IPS DF 6.9 (cell line): ENCODE results near the gene DBN1.

Experiments
- DNase-seq: peaks from one replicate; pipeline ENCODE4 v3.0.0-alpha.2; 2013; ENCODE audit warnings: low read depth, low spot score
- H3K27ac ChIP-seq: one replicate; pipeline ENCODE4 v1.5.1; 2013; ENCODE audit warnings: low read length, control low read depth
- H3K27me3 ChIP-seq: 2 replicates; pipeline ENCODE4 v1.6.1; 2013; ENCODE audit warnings: mild to moderate bottlenecking, low read length; ENCODE audit not compliant: control insufficient read depth, insufficient read depth
- H3K36me3 ChIP-seq: 2 replicates; pipeline ENCODE4 v1.6.1; 2013; ENCODE audit warnings: low read length; ENCODE audit not compliant: control insufficient read depth, insufficient read depth
- H3K4me1 ChIP-seq: 2 replicates; pipeline ENCODE4 v1.6.1; 2013; ENCODE audit warnings: low read length; ENCODE audit not compliant: control insufficient read depth, insufficient read depth
- H3K4me3 ChIP-seq: 2 replicates; pipeline ENCODE4 v1.5.1; 2013; ENCODE audit warnings: mild to moderate bottlenecking, low read length
- H3K9me3 ChIP-seq: 2 replicates; pipeline ENCODE4 v1.6.1; 2013; ENCODE audit warnings: low read length, inconsistent platforms; ENCODE audit not compliant: control insufficient read depth, insufficient read depth
- WGBS: extraction: QIAGEN DNeasy Blood & Tissue Kit; methylation state at CpG from one replicate; pipeline ENCODE4 v1.1.7; 2013; ENCODE audit warnings: mixed read lengths, missing lambda C conversion rate; ENCODE audit not compliant: insufficient read length, insufficient coverage; 5-methylcytosine and 5-hydroxymethylcytosine counted together

DBN1 gene

GRCh38 chr5:177459819-177460628 is 13.4 kb downstream of the DBN1 start:
- WGBS = no CpG with 5 or more reads among the region's 28 CpGs
- Histone ChIP-seq H3K4me1 (peaks cover 3% of the 10 kb centered on the region), H3K9me3 (no peaks in the 10 kb centered on the region), H3K4me3 (no peak overlapping the region), H3K27ac (no peak overlapping the region), H3K27me3 (no peaks in the 10 kb centered on the region), H3K36me3 (peaks cover 37% of the 10 kb centered on the region)
- DNase-seq = no peak

DNA sequence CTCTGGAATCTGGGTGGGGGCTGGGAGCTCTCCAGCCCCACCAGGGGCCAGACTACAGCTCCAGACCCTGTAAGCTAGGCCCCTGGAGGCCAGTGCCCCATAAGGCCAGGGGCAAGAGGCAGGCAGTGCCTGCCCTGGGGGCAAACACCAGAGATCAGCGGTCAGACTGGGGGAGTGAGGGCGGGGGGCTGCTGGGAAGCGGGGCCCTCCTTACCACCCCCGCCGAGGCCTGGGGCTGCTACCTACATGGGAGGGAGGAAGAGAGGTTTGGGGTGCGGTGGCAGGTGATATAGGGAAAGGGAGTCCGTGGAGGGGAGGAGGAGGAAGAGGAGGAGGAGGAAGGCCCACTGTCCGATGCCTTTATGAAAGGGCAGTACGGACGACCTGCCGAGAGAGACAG is 14.1 kb downstream of the DBN1 start:
- Histone ChIP-seq H3K27me3 (no peaks in the 10 kb centered on the region), H3K36me3 (peaks cover 37% of the 10 kb centered on the region), H3K9me3 (no peaks in the 10 kb centered on the region), H3K4me3 (no peak overlapping the region), H3K27ac (no peak overlapping the region), H3K4me1 (peaks cover 3% of the 10 kb centered on the region)
- no peak for DNase-seq
- no CpG with 5 or more reads among the region's 11 CpGs for WGBS

- H3K4me1 ChIP-seq = peaks cover 3% of the 10 kb centered on the region
- no peaks in the 10 kb centered on the region for H3K27me3 ChIP-seq
- DNase-seq = no peak
- peaks cover 37% of the 10 kb centered on the region for H3K36me3 ChIP-seq
- H3K4me3 ChIP-seq = no peak overlapping the region
- H3K27ac ChIP-seq = no peak overlapping the region
- H3K9me3 ChIP-seq = no peaks in the 10 kb centered on the region
- WGBS = no CpG with 5 or more reads among the region's 14 CpGs
These were observed 14.5 kb downstream of the DBN1 start for GRCh38 chr5:177458912-177459350.

DNA sequence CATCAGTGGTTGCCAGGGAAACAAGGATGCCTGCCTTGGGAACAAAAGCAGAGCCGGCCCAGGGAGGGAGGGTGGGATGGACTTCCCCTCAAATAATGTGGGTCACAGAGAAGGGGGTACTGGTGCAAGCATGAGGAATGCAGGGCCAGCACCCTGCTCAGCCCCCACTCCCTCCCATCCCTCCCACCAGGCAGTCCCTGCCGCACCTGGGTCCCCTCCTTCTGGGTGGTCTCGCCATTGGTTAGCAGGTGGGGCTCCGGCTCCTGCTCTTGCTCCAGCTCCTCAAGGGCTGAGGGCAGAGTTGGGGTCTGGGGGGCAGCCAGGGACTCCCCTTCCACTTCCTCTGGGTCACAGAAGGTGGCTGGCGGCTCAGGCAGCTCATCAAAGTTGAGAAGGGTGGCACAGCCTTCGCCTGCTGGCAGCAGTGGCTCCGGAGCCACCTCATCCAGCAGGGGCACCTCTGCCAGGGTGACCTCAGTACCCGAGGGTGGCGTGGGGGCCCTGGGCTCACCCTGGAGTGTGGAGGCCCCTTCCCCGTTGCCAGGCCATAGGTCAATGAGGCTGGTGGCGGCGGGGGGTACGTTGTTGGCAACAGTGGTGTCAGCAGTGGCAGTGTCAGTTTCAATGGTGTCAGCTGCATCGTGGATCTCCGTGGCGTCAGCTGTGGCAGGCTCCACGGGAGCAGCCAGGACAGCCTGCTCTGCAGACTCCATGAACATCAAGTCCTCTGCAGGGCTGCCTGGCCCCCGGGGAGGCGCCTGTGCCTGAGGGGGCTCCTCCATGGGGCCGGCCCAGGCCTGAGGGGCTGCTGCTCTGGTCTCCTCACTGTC is 15.4 kb downstream of the DBN1 start:
- DNase-seq = no peak
- Histone ChIP-seq H3K27me3 (no peaks in the 10 kb centered on the region), H3K27ac (no peak overlapping the region), H3K4me1 (peaks cover 5% of the 10 kb centered on the region), H3K4me3 (no peak overlapping the region), H3K9me3 (no peaks in the 10 kb centered on the region), H3K36me3 (peaks cover 33% of the 10 kb centered on the region)
- no CpG with 5 or more reads among the region's 20 CpGs for WGBS

DNA sequence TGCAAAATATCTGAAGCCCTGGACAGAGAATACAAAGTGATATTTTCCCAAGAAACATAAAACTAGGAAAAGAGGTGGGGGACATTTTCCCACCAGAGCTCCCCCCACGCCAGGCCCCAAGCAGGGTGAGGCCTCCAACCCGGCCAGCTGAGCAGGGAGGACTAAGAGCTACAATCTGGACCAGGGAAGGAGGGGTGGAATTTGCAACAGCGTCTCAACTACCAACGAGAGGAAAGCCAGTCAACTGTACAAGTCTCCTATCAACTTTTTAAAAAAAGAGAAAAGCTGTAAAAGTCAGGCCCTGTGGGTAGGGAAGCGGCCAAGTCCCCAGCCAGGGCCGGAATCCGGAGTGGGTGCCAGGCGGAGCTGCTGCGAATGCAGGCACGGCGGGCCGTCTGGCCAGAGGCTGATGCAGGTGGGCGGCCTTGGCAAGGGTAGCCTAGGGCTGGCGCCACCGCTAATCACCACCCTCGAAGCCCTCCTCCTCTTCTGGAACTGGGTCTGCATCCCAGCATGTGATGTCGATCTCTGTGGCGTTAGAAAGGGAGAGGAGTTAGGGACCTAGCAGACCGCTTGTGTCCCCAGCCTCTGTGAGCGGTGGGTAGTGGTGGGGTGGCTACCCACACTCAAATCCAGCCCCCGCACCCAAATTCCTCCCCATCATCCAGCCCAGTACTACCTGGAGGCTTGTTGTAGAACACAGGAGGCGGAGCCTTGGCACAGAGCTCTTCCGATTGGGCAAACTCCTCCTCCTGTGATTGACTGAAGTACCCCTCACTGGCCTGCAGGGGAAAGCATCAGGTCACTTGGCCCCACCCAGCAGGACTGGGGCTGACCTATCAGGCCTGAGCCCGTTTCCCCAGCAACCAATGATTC is 16.2 kb downstream of the DBN1 start:
- Histone ChIP-seq H3K4me1 (peaks cover 6% of the 10 kb centered on the region), H3K36me3 (peaks cover 33% of the 10 kb centered on the region), H3K9me3 (no peaks in the 10 kb centered on the region), H3K27ac (no peak overlapping the region), H3K27me3 (no peaks in the 10 kb centered on the region), H3K4me3 (no peak overlapping the region)
- no CpG with 5 or more reads among the region's 24 CpGs for WGBS
- DNase-seq = peak; percentile 93

- no CpG with 5 or more reads among the region's 12 CpGs for WGBS
- H3K27ac ChIP-seq = no peak overlapping the region
- no peak for DNase-seq
- no peak overlapping the region for H3K4me3 ChIP-seq
- peaks cover 33% of the 10 kb centered on the region for H3K36me3 ChIP-seq
- no peaks in the 10 kb centered on the region for H3K9me3 ChIP-seq
- H3K27me3 ChIP-seq = no peaks in the 10 kb centered on the region
- H3K4me1 ChIP-seq = peaks cover 6% of the 10 kb centered on the region
These were observed 16.9 kb downstream of the DBN1 start for GRCh38 chr5:177456591-177456964.

DNA sequence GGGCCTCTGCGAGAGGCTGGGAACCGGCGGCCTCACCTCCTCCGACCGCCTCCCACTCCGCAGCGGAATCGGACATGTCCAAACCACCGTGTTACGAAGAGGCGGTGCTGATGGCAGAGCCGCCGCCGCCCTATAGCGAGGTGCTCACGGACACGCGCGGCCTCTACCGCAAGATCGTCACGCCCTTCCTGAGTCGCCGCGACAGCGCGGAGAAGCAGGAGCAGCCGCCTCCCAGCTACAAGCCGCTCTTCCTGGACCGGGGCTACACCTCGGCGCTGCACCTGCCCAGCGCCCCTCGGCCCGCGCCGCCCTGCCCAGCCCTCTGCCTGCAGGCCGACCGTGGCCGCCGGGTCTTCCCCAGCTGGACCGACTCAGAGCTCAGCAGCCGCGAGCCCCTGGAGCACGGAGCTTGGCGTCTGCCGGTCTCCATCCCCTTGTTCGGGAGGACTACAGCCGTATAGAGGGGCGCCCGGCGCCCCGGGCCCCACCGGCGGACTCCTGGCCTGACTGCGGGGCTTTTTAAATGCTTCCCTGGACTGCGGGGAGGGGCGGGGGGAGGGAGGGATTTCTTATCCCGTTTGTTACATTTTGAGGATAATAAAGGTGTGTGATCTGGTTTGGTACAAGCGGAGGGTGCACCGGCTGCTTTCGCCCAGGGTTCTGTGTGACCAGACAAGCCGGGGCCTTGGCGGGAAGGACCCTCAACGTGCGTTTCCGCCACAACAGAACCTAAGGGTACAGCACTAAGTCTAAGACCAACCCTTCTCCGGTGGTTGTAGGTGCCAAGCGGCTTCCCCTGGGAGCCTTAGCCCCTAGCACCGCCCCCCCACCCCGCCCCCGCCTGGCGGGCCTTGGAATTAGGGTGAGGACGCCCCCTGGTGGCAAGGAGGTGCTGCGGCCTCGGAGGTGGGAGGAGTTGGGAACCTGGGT is 17.5 kb downstream of the DBN1 start:
- no peak for DNase-seq
- H3K4me1 ChIP-seq = peaks cover 6% of the 10 kb centered on the region
- H3K27me3 ChIP-seq = no peaks in the 10 kb centered on the region
- peaks cover 31% of the 10 kb centered on the region for H3K36me3 ChIP-seq
- peak overlapping the region; percentile 74 for H3K4me3 ChIP-seq
- H3K27ac ChIP-seq = no peak overlapping the region
- H3K9me3 ChIP-seq = no peaks in the 10 kb centered on the region
- WGBS = no CpG with 5 or more reads among the region's 76 CpGs

DNA sequence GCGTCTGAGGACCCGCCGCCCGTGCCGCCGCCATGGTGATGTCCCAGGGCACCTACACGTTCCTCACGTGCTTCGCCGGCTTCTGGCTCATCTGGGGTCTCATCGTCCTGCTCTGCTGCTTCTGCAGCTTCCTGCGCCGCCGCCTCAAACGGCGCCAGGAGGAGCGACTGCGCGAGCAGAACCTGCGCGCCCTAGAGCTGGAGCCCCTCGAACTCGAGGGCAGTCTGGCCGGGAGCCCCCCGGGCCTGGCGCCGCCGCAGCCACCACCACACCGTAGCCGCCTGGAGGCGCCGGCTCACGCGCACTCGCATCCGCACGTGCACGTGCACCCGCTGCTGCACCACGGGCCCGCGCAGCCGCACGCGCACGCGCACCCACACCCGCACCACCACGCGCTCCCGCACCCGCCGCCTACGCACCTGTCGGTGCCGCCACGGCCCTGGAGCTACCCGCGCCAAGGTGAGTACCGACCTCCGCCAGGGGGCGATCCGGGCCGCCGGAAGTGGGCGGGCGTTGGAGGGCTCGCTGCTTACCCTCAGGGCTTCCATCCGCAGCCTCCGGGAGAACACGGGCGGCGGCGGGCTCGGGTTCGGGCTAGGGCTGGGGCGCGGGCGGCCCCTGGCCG is 18.3 kb downstream of the DBN1 start:
- no peak for DNase-seq
- no peak overlapping the region for H3K27ac ChIP-seq
- peaks cover 26% of the 10 kb centered on the region for H3K36me3 ChIP-seq
- H3K27me3 ChIP-seq = no peaks in the 10 kb centered on the region
- no CpG with 5 or more reads among the region's 80 CpGs for WGBS
- no peaks in the 10 kb centered on the region for H3K9me3 ChIP-seq
- peaks cover 6% of the 10 kb centered on the region for H3K4me1 ChIP-seq
- peak overlapping the region; percentile 74 for H3K4me3 ChIP-seq

DNA sequence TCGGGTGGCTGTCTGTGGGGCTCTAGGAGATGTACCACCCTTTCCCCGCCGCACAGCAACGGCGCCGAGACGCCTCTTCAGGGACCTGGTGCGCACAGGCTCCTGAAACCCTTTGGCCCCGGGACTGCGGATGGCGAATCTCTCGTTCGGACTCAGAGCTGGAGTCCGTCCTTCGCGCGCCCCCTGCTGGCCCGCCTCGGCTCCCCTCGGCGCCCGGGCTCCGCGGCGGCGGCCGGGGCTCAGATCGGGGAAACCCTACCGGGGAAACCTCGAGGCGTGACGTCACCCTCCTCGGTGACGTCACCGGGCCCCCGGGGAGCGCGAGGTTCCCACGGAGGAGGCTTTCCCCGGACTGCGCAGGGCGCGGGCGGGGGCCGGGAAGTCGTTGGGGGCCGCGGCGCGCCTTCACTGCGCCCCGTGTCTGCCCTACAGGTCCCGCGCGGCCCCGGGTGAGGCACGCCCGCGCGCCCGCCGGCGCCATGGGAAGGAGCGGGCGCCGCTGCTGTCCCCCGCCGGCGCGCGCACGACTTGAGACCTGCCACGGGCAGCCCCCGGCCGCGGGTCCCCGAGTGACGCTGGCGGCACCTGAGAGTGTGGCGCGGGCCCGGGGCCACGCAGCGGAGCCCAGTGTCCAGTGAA is 18.9 kb downstream of the DBN1 start:
- DNase-seq = no peak
- WGBS = no CpG with 5 or more reads among the region's 84 CpGs
- H3K9me3 ChIP-seq = no peaks in the 10 kb centered on the region
- peaks cover 6% of the 10 kb centered on the region for H3K4me1 ChIP-seq
- H3K27ac ChIP-seq = no peak overlapping the region
- peak overlapping the region; percentile 74 for H3K4me3 ChIP-seq
- peaks cover 21% of the 10 kb centered on the region for H3K36me3 ChIP-seq
- H3K27me3 ChIP-seq = no peaks in the 10 kb centered on the region
